Fibroblast of peridontal ligament (primary cell): ENCODE data around the gene ZRANB3.
"Not testable (repeated sequence)": the region's sequence is repeated elsewhere in the genome, so short reads cannot be mapped to it uniquely, and the experiment has no call there.

ENCODE experiments used
- DNase-seq: peaks from one replicate; pipeline ENCODE4 v3.0.0-alpha.2; 2010; ENCODE audit errors: extremely low read depth

ZRANB3 gene

GRCh38 chr2:135335256-135335655, 195.8 kb downstream of the ZRANB3 start:
- DNase-seq: no peak

GRCh38 chr2:135327146-135327545, 203.9 kb downstream of the ZRANB3 start:
- DNase-seq: no peak

- peak; percentile 76 for DNase-seq
Measured at GRCh38 chr2:135320465-135321355, 210.3 kb downstream of the ZRANB3 start.

- no peak for DNase-seq
Measured at GRCh38 chr2:135318808-135319207, 212.2 kb downstream of the ZRANB3 start.

GRCh38 chr2:135317375-135317774, 213.6 kb downstream of the ZRANB3 start:
- no peak for DNase-seq

GRCh38 chr2:135311962-135312361, 219.1 kb downstream of the ZRANB3 start:
- no peak for DNase-seq

GRCh38 chr2:135311268-135311667, 219.8 kb downstream of the ZRANB3 start:
- no peak for DNase-seq

- no peak for DNase-seq
Measured at GRCh38 chr2:135304694-135305093, 226.3 kb downstream of the ZRANB3 start.

- peak; percentile 42 for DNase-seq
Measured at GRCh38 chr2:135299658-135300244, 231.3 kb downstream of the ZRANB3 start.

GRCh38 chr2:135299165-135299564, 231.9 kb downstream of the ZRANB3 start:
- no peak for DNase-seq

GRCh38 chr2:135287121-135287520, 243.9 kb downstream of the ZRANB3 start:
- not testable (repeated sequence) for DNase-seq

- DNase-seq: no peak
Measured at GRCh38 chr2:135285391-135285790, 245.6 kb downstream of the ZRANB3 start.

GRCh38 chr2:135281379-135281778, 249.6 kb downstream of the ZRANB3 start:
- DNase-seq: no peak

- no peak for DNase-seq
Measured at GRCh38 chr2:135279209-135279608, 251.8 kb downstream of the ZRANB3 start.

- DNase-seq: no peak
Measured at GRCh38 chr2:135276525-135276924, 254.5 kb downstream of the ZRANB3 start.

- DNase-seq: no peak
Measured at GRCh38 chr2:135271006-135271405, 260.0 kb downstream of the ZRANB3 start.

GRCh38 chr2:135265960-135266490, 265.0 kb downstream of the ZRANB3 start:
- no peak for DNase-seq

GRCh38 chr2:135259123-135259522, 271.9 kb downstream of the ZRANB3 start:
- DNase-seq: no peak

- DNase-seq: no peak
Measured at GRCh38 chr2:135258193-135258592, 272.8 kb downstream of the ZRANB3 start.

- DNase-seq: peak; percentile 94
Measured at GRCh38 chr2:135257383-135258090, 273.5 kb downstream of the ZRANB3 start.

GRCh38 chr2:135256531-135257260, 274.3 kb downstream of the ZRANB3 start:
- DNase-seq: peak; percentile 80

GRCh38 chr2:135255208-135255607, 275.8 kb downstream of the ZRANB3 start:
- no peak for DNase-seq
